Measurements from ENCODE around the gene PRSS50.
"Not testable (repeated sequence)": the region's sequence is repeated elsewhere in the genome, so short reads cannot be mapped to it uniquely, and the experiment has no call there.

The PRSS50 gene

GRCh38 chr3:46717447-46718231 lies at the start of gene PRSS50:
TSS of gene PRSS50 (minus strand) at chr3:46717869. CDS start at chr3:46717824, 45 bp downstream.
- no peak for DNase-seq

- DNase-seq, result no peak
Measured at GRCh38 chr3:46764206-46764605, 46.5 kb upstream of the PRSS50 start.

- DNase-seq, result no peak
Measured at GRCh38 chr3:46763178-46763577, 45.5 kb upstream of the PRSS50 start.

GRCh38 chr3:46759239-46760167 lies 41.8 kb upstream of the PRSS50 start:
- DNase-seq, result no peak

- DNase-seq, result no peak
Measured at GRCh38 chr3:46756642-46757041, 39.0 kb upstream of the PRSS50 start.

- no peak for DNase-seq
Measured at GRCh38 chr3:46755646-46756045, 38.0 kb upstream of the PRSS50 start.

GRCh38 chr3:46753127-46753526 lies 35.5 kb upstream of the PRSS50 start:
- DNase-seq, result not testable (repeated sequence)

GRCh38 chr3:46750555-46751038 lies 32.9 kb upstream of the PRSS50 start:
- DNase-seq, result no peak

- no peak for DNase-seq
Measured at GRCh38 chr3:46749129-46749528, 31.5 kb upstream of the PRSS50 start.

- DNase-seq, result no peak
Measured at GRCh38 chr3:46748170-46748569, 30.5 kb upstream of the PRSS50 start.

- DNase-seq, result no peak
Measured at GRCh38 chr3:46746711-46747110, 29.0 kb upstream of the PRSS50 start.

- no peak for DNase-seq
Measured at GRCh38 chr3:46742992-46743585, 25.4 kb upstream of the PRSS50 start.

- not testable (repeated sequence) for DNase-seq
Measured at GRCh38 chr3:46739565-46739964, 21.9 kb upstream of the PRSS50 start.

GRCh38 chr3:46737329-46737731 lies 19.7 kb upstream of the PRSS50 start:
- peak; percentile 8 for DNase-seq

GRCh38 chr3:46736006-46736872 lies 18.6 kb upstream of the PRSS50 start:
- DNase-seq, result no peak

GRCh38 chr3:46734773-46735172 lies 17.1 kb upstream of the PRSS50 start:
- DNase-seq, result no peak

- no peak for DNase-seq
Measured at GRCh38 chr3:46733026-46733800, 15.5 kb upstream of the PRSS50 start.

GRCh38 chr3:46731795-46732194 lies 14.1 kb upstream of the PRSS50 start:
- DNase-seq, result no peak

GRCh38 chr3:46730819-46731218 lies 13.2 kb upstream of the PRSS50 start:
- DNase-seq, result no peak

GRCh38 chr3:46729038-46729437 lies 11.4 kb upstream of the PRSS50 start:
- no peak for DNase-seq

GRCh38 chr3:46725621-46726314 lies 8.1 kb upstream of the PRSS50 start:
- peak; percentile 21 for DNase-seq

All from NCI-H1092 treated with DMSO at 0.1 percent for 48 hours (cell line).